GM19035 (cell line): ENCODE results near the gene REEP3.
"Not testable (repeated sequence)": the region's sequence is repeated elsewhere in the genome, so short reads cannot be mapped to it uniquely, and the experiment has no call there.

Source experiments
- ATAC-seq: cut with Tn5 transposase; IDR thresholded peaks from one replicate; pipeline ENCODE4 v1.9.1; 2021; ENCODE audit not compliant: unreplicated experiment

REEP3 gene, protein sequence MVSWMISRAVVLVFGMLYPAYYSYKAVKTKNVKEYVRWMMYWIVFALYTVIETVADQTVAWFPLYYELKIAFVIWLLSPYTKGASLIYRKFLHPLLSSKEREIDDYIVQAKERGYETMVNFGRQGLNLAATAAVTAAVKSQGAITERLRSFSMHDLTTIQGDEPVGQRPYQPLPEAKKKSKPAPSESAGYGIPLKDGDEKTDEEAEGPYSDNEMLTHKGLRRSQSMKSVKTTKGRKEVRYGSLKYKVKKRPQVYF

DNA sequence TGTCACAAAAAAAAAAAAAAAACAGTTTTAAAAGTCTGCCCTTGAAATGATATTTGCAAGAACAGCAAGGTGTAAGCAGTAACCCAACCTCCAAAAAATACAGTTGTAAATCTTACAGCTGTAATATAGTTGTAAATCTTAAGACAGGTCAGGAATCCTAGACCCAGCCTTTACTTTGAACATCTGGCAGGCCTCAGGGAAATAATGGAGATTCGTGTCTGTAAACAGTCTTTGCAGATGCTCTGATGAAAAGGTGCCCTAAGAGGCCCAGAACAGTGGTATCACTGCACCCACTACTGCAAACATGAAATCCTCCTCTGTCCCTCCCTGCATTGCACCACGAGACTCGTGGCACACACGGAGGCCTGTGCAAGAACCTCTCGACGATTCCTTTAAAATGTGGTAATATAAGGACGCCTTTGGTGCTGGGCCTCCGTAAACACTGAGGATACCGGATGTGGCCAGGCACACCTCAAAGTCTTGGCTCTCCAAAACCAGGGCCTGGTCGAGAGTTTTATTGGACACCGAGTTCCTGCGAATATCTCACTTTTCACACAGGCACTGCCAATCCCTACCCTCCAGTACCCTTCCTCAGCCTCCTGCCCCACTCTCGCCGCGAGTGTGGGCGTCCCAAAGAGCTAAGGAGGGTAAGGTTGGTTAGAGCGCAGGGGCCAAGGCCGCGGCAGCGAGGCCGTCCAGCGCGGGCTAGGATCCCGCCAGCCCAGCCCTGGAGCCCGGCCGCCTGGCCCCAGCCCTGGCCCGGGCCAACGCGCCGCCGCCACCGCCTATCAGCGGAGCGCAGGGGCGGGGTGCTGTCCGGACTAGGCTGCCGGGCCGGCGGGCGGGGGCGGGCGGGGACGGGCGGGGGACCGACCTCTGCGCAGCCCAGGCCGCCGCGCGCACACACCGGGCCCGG lies at the start of gene REEP3:
TSS of gene REEP3 (plus strand) at position 902 of the 916 bp plus-strand sequence. CDS start 145 bp downstream, outside the sequence.
- peak; percentile 75 for ATAC-seq

DNA sequence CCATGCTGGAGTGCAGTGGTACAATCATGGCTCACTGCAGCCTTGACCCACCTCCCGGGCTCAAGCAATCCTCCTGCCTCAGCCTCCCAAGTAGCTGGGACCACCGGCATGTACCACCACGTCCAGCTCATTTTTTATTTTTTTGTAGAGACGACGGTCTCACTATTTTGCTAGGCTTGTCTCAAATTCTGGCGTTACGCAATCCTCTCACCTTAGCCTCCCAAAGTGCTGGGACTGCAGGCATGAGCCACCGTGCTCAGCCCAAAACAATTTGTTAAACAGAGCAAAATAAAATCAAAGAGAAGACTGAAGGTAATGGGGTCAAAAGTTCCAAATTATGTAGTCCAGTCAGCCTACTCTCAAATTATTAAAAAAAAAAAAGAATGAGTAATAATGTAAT lies 46.7 kb upstream of the REEP3 start:
- ATAC-seq = no peak

DNA sequence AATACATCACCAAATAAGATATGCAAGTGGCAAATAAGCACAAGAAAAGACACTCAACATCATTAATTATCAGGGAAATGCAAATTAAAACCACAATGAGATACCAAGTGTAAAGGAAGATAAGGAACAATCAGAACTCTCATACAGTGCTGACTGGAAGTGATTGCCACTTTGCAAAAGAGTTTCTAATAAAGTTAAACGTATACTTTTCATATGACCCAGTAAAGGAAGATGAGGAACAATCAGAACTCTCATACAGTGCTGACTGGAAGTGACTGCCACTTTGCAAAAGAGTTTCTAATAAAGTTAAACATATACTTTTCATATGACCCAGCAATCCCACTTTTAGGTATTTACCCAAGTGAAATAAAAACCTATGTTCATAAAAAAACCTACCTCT lies 43.3 kb upstream of the REEP3 start:
- no peak for ATAC-seq

DNA sequence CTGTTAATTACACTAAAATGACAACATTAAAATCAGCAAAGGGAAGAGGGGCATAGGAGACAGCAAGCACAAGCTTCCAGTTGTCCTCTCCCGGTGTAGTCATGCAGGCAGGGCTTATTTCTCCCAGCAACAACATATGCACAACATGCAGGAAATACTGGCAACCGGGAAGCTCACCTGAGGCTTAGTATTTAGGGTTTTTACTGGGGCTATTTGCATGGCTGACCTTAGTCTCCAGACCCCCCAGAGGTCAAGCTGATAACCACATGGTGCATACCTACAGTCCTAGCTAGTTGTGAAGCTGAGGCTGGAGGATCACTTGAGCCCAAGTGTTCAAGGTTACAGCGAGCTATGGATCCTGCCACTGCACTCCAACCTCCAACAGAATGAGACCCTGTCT lies 42.6 kb upstream of the REEP3 start:
- no peak for ATAC-seq

DNA sequence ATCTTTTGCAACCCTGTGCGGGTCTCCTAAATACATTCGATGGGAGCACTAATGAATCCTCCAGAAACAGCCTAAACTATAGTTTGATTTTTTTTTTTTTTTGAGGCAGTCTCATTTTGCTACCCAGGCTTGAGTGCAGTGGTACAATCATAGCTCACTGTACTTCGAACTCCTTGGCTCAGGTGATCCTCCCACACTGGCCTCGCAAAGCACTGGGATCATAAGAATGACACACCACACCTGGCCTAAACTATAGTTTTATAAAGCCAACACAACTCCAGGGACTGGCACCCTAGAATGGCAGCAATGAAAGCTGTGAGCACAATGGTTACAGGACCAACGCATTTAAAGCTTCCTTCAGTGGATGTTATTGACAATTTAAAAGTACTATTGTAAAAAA lies 41.0 kb upstream of the REEP3 start:
- ATAC-seq = no peak

DNA sequence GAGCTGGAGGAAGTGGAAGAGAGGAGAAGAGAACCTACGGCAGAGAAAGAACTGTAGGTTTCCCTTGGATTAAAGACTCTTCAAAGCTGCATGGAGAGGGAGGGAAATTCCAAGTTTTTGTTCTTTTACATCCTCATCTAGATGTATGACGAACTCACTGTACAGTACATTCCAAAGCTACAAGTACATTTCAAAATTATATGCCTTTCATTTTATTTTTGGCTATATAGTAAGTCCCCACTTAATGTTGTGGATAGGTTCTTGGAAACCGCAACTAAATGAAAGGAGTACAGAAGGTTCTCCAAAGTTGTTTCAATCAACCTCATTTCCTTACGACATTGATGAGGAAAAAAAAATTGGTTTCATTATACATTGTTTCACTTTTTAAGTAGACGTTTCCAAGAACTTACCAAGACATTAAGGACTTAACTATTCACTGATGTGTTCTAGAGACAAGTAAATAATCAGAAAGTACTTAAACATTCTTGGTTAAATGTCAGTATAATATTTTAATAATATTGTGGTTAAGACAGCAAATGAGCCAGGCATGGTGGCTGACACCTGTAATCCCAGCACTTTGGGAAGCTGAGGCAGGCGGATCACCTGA lies 39.3 kb upstream of the REEP3 start:
- no peak for ATAC-seq

DNA sequence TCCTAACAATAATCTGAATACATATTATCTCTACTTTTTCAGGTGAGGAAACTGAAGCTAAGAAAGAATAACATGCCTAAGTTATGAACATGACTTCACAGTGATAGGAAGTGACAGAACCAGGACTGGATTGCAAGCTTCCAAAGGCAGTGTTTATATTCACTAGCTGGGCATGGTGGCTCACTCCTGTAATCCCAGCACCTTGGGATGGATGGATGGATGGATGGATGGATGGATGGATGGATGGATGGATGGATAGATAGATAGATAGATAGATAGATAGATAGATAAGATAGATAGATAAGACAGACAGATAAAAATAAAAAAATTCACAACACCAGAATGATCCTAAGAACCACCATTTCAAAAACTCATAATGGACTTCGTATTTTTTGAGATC lies 37.2 kb upstream of the REEP3 start:
- ATAC-seq = no peak

DNA sequence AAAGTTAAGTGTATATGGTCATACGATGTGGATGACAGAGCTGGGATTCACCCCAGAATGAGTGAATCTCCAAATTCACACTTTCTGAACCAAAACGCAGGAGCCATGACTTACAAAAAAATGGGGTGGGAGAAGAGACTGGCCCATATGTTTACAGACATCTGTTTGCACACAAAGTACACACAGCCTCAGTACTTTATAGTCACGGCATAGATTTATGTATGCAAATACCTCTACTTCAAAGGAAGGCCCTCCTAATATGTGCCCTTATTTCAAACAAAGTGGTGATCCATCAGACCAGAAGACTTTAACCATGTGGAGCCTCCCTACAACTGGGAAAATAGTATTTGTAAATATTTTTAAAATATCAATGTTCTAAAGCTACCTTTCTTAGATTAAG lies 33.2 kb upstream of the REEP3 start:
- no peak for ATAC-seq

DNA sequence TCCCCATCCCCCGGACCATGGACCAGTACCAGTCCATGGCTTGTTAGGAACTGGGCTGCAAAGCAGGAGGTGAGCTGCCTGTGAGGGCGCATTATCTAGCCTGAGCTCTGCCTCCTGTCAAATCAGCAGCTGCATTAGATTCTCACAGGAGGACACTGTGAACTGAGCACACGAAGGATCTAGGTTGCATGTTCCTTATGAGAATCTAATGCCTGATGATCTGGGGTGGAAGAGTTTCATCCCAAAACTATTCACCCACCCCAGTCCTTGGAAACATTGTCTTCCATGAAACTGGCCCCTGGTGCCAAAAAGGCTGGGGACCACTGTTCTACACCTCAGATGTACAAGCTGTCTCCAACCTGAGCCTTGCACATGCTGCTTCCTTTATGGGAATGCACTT lies 31.4 kb upstream of the REEP3 start:
- ATAC-seq = no peak

DNA sequence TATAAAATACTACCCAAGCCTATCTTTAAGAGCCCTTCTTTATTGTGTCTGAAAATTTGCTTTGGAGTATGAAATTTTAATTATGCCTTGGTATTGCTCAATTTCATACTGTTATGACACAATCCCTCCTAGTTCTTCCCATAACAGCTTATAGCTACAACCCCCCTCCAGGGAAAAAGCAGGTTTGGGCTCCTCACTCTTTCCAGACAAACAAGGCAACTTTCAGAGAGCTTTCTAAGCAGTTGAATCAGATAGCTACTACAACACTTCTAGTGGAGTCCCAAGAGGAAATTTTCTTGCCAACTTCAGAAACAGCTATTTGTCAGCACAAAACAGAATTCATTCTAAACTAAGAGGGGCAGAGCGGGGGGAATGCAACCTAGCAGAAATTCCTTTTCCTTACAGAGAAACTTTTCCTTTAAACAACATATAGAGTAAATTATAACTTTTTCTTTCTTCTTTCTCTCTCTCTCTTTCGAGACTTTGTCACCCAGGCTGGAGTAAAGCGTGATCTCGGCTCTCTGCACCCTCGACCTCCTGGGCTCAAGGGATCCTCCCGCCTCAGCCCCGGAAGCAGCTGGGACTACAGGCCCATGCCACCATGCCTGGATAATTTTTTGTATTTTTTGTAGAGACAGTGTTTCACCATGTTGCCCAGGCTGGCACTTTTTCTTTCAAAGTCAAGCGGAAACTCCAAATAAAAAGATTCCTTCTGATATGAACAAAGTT lies 29.4 kb upstream of the REEP3 start:
- no peak for ATAC-seq

DNA sequence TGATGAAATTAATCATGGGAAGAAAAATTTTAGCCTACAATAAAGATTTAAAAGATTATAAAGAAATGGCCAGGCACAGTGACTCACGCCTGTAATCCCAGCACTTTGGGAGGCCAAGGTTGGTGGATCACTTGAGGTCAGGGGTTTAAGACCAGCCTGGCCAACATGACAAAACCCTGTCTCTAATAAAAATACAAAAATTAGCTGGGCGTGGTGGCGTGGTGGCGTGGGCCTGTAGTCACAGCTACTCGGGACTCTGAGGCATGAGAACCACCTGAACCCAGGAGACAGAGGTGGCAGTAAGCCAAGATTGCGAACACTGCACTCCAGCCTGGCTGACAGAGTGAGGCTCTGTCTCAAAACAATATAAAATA lies 28.9 kb upstream of the REEP3 start:
- ATAC-seq = not testable (repeated sequence)

DNA sequence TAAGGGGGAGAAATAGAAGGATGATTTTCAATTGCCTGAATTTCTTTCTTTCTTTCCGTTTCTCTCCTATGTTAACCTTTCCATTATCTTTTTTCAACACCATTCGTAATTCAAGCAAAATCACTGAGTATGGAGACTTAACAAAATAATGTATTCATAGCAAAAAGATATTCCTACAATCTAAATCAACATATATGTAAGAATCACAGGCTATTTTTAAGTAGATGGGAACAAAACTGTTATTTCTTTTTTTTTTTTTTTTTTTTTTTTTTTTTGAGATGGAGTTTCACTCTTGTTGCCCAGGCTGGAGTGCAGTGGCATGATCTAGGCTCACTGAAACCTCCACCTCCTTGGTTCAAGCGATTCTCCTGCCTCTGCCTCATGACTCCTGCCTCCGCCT lies 28.2 kb upstream of the REEP3 start:
- no peak for ATAC-seq

DNA sequence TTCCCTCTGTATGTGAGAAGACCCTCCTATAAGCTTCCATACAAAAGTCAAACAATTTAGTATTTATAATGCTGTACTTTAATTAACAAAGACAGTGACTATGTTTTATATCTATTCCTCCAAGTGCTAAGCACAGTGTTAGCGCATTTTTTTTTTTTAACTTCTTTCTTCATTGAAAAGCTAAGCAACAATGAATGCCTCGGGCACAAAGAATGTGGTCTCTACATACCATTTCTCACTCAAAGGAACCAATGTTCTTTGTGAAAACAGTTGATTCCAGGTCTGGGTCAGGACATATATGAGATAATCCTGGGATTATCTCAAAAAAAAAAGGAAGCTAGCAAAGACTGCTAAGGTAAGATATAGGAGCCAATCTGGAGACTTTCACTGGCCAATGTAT lies 26.2 kb upstream of the REEP3 start:
- no peak for ATAC-seq

DNA sequence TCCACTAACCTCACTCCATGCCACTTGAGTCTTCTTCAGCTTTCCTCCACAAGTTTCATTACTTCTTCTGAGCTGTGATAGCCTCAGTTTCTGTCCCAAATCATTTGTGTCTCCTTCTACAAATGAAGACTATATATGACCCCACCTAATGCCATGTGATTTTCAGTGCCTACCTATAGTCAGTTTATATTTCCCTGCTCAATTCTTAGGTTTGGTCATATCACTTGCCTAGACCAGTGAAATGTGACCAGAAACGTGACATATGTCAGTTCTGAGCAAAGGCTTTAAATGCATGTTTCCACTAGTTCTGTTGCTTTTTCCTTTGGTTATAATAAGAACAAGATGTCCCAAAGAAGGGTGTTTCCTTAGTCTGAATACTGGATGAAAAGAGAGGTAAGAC lies 24.6 kb upstream of the REEP3 start:
- ATAC-seq = no peak

DNA sequence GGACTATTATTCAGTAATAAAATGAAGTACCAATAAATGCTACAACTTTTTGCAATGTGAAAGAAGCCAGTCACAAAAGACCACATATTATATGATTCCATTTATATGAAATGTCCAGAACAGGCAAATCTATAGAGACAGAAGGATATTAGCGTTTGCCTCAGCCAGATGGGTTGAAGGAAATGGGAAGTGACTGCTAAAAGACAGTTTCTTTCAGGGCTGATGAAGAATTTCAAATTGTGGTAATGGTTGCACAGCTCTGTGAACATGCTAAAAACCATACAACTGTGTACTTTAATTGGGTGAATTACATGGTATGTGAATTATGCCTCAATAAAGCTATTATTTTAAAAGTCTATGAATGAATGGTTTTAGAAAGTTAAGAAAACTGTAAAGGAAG lies 23.9 kb upstream of the REEP3 start:
- ATAC-seq = no peak

DNA sequence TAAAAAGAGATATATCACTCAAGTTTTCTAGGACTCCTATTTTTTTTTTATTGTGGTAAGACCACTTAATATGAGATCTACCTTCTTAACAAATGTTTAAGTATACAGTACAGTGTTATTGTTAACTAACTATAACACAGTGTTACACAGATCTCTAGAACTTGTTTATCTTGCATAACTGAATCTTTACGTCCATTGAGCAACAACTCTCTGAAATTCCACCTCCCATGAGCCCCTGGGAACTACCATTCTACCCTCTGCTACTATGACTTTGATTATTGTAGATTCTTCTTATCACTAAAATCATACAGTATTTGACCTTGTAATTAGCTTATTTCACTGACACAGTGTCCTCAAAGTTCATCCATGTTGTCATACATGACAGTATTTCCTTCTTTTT lies 22.5 kb upstream of the REEP3 start:
- no peak for ATAC-seq

DNA sequence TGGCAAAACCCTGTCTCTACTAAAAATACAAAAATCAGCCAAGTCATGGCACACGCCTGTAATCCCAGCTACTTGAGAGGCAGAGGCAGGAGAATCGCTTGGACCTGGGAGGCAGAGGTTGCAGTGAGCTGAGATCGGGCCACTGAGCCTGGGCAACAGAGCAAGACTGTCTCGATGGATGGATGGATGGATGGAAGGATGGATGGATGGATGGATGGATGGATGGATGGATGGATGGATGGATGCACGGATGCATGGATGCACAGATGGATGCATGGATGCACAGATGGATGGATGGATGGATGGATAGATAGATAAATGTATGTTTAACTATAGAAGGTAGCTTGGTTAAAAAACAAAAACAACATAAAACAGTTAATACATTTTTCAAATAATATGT lies 20.6 kb upstream of the REEP3 start:
- ATAC-seq = not testable (repeated sequence)

DNA sequence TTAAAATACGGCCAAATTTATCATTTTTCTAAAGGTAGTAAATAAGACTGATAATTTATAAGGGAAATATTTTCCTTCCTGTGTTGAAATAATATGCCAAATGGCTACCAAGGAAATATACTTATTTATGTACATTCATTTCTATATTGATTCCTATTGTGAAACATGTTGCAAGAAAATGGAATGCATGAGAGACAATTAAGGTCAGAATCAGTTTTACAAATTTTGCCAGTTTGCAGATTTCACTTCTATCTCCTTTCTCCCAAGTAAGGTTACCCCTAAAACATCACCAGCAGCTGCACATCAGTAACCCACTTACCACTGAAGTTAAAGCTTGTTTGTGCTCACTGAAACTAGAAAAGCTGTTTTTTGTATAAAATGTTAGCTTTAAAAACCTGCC lies 19.2 kb upstream of the REEP3 start:
- no peak for ATAC-seq

DNA sequence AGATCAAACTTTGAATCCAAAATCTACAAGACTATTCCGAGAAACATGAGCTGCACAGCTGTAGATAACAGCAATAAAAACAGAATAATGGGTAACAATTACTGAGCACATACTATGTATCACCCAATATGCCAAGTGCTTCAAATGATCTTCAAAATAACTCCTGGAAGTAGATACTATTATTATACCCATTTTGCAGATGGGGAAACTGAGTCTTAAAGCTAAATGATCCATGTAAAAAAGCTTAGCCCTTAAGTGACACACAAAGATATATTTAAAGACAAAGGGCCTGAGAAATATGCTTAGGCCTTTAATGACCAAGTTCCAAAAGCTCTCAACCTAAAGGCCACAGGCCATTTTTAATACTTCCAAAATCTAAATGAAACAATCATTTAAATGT lies 18.4 kb upstream of the REEP3 start:
- no peak for ATAC-seq

DNA sequence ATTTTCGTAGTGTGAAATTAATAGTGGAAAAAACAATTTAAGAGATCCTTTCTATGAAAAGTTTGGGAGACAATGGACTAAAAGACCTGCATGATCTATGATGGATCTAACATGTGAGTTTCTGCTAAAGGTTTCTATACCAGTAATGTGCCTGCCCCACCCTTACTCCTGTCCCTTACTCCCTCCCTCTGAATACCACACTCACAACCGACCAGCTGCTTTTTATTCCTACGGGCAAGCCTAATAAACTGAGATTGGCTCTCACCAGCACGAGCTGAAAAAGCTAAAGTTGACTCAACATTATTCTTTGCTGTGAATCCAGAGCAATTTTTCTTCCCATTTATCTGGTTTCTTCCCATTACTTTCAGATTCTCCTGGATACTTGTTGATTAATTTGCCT lies 17.8 kb upstream of the REEP3 start:
- ATAC-seq = no peak

DNA sequence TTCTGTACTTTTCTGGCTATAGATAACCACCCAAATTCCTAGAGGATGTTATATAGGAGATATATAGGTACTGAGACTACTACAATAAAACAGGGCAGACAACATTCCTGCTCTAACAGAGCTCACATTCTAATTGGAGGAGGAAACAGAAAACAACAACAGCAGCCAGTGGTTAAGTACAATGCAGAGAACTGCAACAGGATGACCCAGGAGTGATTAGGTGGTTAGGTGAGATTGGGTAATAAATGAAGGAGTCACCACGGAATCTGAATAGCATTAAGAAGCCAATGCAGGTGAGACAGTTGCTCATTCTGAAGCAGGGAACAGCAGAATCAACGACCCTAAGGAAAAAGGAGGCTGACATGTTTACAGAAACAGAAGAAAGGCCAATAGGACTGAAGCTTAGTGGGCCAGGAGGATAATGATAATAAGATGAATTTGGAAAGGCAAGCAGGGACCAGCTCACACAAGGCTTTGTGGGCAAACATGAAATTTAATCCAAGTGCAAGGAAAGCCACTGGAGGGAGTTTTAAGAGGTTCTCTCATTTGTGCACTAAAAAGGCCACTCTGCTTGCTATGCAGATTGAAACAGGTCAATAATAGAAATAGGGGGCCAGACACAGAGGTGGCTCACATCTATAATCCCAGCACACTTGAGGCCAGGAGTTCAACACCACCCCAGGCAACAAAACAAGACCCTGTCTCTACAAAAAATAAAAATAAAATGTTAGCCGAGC lies 16.9 kb upstream of the REEP3 start:
- ATAC-seq = no peak
